Lung microvascular endothelial cell (primary cell): ENCODE measurements around the gene TRAPPC2. TPM values are rescaled to one million over a fixed set of nuclear protein-coding genes. Genes with fewer than 3 reads are reported as not detected.

Source experiments
- DNase-seq, 2 donors: peaks; one replicate each; pipeline versions ENCODE4 v3.0.0 to v3.0.0-alpha.2; 2010; ENCODE audit warnings: low read depth in 2 of 2
- total RNA-seq: library from RNA; depleted of rRNA; stranded (reverse); fragments of >200 nt; gene quantifications from 2 replicates; pipeline ENCODE4 v1.2.1, GENCODE V29; 2014

Gene TRAPPC2
- 10.9 TPM in 2 replicates for total RNA-seq

DNA sequence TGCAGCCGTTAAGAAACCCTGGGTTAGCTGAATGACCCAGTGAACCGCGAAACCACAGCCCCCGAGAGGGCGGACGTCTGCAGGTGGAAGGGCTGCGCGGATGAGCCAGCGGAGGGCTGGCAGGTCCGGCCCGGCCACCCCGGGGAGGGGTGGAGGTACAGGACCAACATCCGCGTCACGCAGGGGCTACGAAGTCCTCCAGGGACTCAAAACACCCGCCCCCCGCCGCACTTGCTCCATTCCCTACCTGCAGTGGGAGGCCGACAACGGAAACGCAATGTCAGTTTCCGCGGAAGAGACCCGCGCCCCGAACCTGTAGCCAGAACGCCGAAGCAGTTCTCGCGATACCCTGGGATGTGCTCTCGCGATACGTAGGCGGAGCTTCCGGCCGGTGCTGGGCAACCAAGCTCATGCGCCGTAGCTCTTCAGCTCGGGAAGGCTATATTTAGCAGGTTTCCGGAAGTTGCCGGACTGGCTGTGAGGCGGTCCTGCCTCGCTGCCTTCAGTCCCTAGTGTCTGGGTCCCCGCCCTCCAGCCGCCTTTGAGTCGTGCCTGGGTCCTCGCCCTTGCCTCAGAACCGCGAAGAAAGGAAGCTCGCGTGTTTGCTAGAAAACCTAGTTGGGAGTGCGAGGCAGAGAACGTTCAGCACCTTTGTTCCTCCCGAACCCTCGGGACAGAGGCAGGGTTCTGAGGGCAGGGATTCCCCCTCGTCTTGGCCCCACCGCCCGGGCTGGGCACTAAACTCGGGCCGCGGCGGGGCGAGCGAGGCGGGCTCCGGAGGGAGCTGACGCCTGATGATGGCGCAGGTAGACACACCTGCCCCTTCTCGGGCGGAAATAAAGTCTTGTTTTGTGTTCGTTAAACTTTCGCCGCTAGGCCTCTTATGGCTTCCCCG, at the start of gene TRAPPC2, which contains the start of gene OFD1:
TSS of gene TRAPPC2 (minus strand) at position 343 of the 895 bp plus-strand sequence. CDS start 14,657 bp downstream, outside the sequence.
TSS of gene OFD1 (plus strand) at position 471 of the 895 bp plus-strand sequence. CDS start at position 795, 324 bp downstream.
- peak; percentile 95 to 96 for DNase-seq

DNA sequence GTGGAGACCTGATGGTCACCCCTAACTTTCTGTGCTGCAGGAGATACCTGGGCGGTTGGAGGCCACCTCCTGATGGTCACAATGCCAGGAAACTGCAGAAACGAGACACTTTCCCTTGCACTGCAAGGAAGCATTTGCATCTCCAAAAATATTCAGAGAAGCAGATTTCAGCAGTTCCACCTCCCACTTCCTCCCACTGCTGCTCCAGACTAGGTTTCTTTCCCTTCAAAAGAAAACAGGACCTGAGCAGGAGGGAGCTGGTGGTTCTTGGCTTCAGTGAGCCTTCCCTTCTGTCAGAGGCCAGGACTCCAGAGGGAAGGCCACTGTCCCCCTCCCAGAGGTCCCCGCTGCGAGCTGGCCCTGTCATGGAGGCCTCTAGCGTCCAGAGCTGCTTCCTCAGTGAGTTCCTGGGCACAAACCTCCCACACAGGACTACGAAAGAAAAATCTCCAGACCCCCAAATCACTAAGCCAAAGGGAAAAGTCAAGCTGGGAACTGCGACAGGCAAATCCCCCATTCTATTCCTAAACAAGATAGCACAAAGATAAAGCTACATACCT, 46.5 kb upstream of the TRAPPC2 start:
- no peak for DNase-seq

DNA sequence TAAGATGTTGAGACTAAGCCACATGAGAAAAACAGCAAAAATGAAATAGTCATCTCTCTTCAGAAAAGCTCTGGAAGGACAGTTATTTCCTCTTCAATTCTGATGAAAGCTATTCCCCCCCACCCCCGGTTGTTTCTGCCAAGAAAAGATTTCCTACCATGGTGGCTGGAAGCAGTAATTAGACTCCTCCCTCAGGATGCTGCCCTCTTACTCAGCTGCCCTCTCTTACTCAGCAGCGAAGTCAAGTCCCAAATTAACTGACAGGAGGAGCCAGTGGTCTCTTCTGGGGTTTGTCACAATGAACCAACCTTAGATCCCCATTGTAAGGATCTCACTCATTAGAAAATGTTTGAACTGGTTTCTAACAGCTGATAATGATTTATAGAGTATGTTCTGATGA, 44.5 kb upstream of the TRAPPC2 start:
- DNase-seq: peak; percentile 13 to 73

DNA sequence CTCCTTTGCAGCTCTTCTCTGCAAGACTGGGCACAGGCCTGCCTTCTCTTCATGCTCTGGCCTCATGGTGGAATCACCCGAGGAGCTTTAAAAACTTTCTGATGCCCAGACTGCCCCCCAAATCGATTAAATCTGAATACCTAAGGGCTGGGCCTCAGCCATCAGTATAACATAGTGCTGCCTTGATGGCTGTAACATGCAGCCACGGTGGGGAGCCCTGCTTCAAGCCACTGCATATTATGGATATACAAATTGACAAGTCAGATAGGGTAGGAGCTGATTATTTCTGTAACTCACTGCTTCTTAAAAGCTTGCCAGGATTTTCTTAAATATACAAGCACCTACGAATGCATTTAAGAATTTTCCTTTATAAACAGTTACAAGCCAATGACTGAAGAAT, 42.0 kb upstream of the TRAPPC2 start:
- DNase-seq: no peak

DNA sequence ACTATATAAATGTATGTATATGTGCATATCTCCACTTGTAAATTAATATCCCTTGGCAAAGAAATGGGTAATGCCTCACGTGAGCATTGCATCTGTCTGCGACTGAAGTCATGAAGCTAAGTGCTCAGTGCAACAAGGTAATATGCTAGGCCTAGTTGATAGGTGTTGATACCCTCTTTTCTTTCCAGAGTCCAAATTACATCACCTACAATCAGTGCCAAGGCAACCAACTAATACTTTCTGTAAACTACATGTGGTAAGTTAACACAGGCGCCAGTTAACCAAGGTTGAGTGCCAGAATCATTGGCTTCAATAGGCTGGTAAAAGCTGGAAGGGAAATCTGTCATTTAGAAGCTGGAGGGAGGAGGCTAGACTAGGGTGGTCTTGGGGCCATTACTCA, 41.4 kb upstream of the TRAPPC2 start:
- DNase-seq: no peak

DNA sequence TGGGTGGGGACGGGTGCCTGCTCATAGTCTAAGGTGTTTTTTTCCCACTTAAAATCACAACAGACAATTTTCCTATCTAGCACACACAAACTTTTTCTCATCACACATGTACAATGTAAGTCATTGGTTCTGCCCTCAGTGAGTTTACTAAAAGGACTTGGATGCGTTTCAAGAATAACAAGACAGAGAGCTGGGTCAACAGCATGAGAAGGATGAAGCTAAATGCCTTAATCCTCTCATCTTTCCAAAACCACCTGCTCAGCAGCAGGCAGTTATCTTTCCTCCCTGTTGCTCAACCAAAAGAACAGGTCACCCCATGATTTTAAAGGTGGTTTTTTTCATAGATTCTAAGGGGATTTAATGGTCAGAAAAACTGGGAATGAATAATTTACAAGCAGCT, 40.3 kb upstream of the TRAPPC2 start:
- no peak for DNase-seq

DNA sequence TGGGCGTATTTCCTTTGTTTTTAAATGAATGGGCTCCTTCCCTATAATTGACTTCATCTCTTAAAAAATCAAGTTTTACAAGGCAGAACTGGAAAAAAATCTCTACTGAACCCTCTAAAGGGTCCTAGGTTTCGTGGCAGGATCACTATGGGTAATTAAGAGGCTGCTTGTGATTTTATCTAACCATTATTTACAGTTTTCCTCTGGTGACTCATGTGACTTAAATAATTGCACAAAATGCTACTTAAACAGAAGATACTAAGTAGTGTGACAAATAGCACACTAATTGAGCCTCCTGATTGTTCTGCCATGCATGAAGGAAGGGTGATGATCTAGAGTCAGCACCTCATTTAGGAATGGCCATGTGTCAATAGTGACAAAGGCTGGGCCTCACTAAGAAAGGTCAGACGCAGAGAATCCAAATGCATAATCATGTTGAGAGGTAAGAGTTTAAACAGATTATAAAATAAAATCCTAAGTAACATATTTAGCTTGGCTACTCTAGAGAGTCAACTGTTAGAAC, 35.7 kb upstream of the TRAPPC2 start:
- no peak for DNase-seq

DNA sequence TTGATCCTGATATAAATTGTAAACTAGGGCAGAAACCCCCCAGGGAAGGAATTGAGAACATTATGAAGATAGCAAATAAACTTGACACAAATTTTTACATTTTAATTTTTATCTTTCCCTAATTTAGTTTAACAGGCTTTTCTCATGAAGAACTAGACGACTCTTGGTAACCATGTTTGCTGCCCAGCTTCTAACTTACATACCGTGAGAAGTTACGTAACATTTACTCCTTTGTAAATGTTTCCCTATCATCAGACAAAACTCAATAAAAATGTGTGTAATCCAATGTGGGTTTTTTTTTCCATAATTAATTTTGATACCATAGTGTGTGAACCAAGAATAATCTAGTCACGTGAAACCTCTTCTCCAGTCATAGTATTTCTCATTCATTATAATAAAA, 34.5 kb upstream of the TRAPPC2 start:
- DNase-seq: no peak

DNA sequence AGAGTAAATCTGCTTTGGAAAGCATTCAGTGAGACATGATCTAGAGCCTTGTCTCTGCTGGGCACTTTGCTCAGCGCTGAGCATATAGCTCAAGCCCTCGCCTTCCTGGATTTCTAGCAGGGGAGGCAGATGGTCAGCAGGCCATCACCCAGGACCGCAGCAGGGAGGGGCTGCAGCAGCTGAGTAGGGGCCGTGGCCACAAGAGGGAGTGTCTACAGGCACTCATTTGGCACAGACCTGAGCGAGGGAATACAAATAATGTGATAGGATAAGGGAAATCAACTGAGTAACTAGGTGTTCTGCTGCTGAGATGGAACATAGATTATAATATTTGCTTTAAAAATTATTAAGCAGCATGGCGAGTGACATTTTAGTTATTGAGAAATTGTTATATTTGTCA, 30.3 kb upstream of the TRAPPC2 start:
- peak; percentile 20 to 25 for DNase-seq

DNA sequence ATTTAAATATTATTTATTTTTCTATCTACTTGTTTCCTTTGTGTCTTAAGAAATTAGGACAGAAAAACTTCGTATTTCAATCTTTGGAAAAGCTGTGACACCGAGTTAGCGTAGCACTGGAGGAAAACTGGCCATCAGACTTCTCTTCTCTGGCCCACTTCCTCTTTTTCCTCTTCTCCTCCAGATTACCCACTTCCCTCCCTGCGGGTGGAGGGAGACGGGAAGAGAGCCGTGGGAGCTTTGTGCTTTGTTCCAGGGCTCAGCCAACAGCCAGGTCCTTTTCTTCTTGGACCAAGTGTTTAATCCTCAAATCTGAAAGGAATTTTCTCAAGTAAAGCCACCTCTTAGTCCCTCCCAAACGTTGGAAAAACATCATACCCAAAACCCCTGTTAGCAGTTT, 29.9 kb upstream of the TRAPPC2 start:
- DNase-seq: no peak

DNA sequence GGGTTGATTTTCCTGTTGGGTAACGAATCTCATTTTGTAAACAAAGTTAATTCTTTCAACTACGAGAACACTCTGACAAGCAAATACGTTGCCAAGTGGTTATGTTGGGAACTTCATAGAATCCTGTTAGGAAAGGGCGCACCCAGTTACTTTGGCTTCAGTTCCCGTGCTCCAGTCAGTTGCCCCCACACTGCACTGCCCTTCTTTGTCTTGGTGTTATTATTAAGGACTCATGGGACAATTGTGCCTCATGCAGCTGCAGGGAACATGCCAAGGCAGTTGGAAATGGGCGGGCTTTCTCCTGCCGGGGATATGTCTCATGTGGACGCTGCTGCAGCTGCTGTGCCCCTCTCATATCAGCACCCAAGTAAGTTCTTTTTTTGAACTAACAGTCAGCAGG, 29.1 kb upstream of the TRAPPC2 start:
- DNase-seq: peak in 1 of 2 donors; percentile 16

DNA sequence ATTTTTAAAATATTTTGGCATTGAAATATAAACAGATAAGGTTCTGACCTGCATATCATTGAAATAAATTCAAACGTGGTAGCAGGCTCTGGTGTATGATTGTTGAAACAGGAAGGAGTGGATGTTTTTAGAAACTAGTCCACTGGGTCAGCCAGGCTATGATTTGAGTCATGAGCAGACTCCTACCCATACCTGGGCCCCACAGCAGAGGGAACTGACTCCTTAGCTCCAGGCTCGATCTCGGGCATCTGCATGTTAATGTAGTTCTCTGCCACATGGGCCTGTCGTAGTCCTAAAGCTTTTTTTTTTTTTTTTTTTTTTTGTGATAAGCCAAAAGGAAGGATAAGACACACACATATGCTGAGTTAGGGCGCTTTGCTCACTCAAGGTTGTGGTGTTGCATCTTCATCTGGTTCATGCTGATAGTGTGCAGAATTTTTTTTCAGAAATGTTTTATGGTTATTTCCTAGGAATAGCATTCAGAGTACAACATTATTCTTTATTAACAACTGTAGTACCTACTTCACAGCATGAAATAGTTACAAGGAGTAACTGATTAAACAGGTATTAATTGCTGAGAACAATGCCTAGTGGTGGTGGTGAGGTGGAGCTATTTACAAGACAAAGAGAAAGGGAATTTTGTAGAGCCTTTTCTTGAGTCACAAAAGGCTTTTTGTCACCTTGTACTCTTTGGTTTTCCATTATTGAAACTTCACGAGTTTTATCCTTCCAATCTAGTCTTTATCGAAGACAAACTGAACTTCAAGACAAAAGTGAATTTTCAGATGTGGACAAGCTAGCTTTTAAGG, 27.4 kb upstream of the TRAPPC2 start:
- peak in 1 of 2 donors; percentile 12 for DNase-seq

DNA sequence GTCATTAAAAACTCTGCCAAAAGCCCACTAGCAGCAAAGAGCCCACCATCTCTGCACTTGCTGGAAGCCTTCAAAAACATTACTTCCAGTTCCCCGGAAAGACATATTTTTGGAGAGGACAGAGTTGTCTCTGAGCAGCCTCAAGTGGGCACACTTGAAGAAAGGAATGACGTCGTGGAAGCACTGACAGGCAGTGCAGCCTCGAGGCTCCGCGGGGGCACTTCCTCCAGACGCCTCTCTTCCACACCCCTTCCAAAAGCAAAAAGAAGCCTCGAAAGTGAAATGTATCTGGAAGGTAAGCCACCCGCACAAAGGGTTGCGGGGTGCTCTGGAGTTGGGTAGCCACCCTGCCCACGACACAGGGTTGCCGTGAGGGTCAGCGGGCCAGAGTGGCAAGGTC, 26.0 kb upstream of the TRAPPC2 start:
- no peak for DNase-seq

DNA sequence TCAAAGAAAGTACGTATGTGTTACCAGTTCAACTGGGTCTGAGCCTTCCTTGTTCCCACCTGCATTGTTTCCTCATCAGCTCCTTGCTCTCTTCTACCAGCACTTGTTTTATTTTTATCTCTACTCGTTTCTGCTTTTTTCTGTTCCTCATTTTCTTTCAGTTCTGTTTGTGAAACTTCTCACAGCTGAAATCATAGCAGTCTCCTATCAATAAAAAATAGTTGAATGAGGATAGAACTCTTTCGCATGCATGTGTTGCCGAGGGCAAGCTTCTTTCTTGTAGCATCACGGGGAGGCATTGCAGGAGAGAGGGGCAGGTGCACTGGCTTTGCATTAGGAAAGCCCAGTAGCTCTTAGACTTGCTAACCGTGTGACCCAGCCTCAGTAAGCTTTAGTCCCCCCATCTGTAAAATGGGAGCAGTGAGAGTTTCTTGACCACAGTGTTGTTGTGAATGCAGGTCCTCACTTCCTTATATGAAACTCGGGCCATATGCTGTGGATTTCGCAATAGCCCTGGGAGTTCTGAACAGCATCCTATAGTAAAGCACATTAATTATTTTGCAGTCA, 24.8 kb upstream of the TRAPPC2 start:
- no peak for DNase-seq

DNA sequence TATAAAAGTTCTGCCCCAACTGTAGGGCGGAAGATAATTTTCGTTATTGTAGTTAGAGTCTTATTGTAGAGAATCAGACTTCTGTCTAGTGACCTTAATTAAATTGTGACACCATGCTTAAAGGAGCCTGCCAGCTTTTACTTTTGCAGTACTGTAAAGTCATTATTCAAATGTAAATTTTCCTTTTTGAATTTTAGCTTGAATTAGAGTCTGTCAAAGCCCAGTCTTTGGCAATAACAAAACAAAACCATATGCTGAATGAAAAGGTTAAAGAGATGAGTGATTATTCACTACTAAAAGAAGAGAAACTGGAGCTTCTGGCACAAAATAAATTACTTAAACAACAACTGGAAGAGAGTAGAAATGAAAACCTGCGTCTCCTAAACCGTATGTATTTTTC, 22.0 kb upstream of the TRAPPC2 start:
- DNase-seq: no peak

DNA sequence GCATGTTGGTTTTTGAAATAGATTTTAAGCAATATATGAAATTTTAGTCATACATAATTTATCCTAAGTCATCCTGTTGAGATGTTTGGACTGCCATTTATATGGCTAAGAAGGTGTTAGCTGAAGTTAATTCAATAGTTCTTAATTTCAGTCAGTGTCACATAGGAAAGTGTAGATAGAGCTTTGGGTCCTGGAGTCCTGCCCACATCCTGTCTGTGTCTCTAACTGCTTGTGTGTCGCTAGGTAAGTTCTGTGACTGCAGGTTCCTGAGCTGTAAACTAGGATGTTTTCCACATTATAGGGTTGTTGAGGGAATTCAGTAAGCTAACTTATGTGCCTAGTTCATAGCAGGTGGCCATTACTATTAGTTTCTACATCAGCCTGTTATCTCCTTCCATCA, 20.8 kb upstream of the TRAPPC2 start:
- DNase-seq: no peak

DNA sequence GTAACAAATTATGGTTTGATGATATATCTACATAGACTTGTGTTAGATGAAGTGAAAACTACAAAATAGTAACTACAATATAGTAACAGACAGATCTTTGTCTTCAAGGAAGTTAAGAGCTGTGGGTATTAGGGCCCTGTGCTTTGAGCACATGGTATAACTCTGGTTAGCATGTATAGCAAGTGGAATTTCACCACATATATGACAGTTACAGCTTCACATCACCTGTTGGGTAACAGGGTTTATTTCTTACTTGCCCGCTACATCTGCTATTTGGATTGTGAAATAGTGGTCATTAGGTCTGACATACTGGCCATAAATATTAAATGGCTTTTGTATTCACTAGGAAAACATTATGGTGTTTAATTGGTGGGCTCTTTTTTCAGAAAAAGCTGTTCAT, 20.3 kb upstream of the TRAPPC2 start:
- no peak for DNase-seq

DNA sequence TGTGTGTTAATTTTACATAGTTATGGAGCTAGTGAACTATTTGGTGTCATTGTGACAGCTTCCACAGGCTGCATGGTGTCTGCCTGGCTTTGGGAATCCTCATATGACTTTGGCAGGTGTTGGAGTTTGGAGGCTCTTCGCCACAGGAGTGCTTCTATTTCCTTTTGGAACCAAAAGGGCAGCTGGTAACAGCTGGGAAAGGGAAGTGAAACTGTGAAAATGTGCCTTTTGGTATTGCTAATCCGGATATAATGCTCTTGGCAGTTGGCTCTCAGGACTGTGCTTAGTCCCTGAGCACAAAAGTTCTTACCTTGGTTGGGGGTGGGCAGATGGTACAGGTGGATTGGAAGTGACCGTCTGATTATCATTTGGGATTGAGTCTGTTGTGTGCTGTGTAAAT, 18.2 kb upstream of the TRAPPC2 start:
- peak in 1 of 2 donors; percentile 29 for DNase-seq

DNA sequence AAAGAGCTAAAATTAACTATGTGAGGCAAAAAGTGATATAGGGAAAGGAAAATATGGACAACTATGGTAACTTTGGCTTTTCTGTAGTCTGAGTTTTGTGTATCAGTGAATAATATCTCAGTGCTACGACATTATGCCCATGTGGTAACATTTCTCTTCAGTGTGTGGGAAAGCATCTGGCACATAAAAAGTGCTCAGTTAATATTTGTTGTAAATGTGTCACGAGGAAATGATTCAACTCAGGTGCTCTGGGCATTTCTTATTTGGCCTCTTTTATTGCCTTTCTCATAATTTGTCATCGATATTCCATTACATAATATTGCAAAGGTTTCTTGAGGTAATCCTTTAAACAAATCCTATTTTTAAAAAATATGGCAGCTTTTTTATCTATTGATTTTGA, 17.7 kb upstream of the TRAPPC2 start:
- DNase-seq: no peak

DNA sequence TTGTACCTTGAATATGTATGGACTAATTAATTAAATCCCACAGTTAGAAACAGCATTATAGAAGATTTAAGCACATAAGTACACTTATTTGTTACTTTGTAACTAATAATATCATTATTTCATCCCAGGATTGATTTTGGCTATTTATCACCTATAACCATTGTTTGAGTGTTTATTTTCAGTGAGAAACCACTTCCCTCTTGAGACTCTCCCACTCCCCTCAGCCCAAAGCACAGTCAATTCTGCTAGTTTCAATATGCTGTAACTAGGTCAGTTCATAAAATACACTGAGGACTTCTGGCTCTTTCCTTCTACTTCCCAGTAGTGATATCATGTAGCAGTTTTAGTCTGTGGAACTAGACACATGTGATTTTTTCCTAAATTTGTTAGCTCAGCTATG, 16.4 kb upstream of the TRAPPC2 start:
- DNase-seq: no peak

DNA sequence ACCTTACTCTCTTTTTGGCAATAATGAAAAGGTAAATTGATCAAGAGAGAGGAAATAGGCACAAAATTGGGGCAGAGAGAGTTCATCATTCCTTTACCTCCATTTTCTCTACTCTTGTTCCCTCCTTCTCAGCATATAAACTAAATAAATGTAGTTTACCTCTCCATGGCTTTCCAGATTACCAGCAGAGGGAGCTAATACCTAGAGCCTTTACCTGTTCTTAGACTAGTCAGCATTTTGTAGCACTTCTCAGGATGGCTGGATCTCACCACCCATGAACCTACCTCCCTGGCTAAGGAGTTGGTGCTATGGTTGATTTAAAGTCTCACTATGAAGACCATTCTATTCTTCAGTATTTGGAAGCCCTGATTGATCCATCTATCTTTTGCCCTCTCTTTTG, 15.8 kb upstream of the TRAPPC2 start:
- peak; percentile 51 for DNase-seq

DNA sequence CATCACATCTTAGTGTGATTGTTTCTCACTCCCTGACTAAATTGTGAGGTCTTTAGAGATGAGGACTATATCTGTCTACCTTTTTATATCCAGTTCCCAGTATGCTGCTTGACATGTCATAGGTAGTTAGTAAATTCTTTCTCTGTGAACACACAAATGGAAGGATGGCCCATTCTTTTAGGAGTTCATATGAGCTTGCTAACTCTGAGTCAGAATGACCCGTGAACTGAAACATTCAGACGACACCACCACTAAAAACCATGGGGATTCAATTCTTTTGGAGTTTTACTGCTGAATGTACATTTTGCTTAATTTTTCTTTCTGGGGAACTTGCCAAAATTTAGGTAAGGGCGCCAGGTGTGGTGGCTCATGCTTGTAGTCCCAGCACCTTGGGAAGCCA, 14.1 kb upstream of the TRAPPC2 start:
- DNase-seq: no peak
